SHP77 (cell line): ENCODE measurements around the gene DOCK1.

Source experiments
- DNase-seq, 2 experiments: peaks; one replicate each; lab custom pipeline; 2025; lab: John Stamatoyannopoulos, UW

DOCK1 gene

GRCh38 chr10:126955396-126955795 lies 50.2 kb downstream of the DOCK1 start:
- DNase-seq, result no peak

GRCh38 chr10:126955934-126956711 lies 50.9 kb downstream of the DOCK1 start:
- no peak for DNase-seq

- DNase-seq, result no peak
These were observed 51.5 kb downstream of the DOCK1 start for GRCh38 chr10:126956712-126957108.

- no peak for DNase-seq
These were observed 51.9 kb downstream of the DOCK1 start for GRCh38 chr10:126957111-126957510.

- no peak for DNase-seq
These were observed 54.2 kb downstream of the DOCK1 start for GRCh38 chr10:126959431-126959830.

GRCh38 chr10:126959906-126960685 lies 54.9 kb downstream of the DOCK1 start:
- DNase-seq, result no peak

- no peak for DNase-seq
These were observed 58.1 kb downstream of the DOCK1 start for GRCh38 chr10:126963354-126963753.

- DNase-seq, result no peak
These were observed 59.0 kb downstream of the DOCK1 start for GRCh38 chr10:126964190-126964589.

- no peak for DNase-seq
These were observed 61.7 kb downstream of the DOCK1 start for GRCh38 chr10:126966938-126967337.

GRCh38 chr10:126969310-126969709 lies 64.1 kb downstream of the DOCK1 start:
- DNase-seq, result no peak

GRCh38 chr10:126972635-126973414 lies 67.6 kb downstream of the DOCK1 start:
- DNase-seq, result no peak

GRCh38 chr10:126975221-126975620 lies 70.0 kb downstream of the DOCK1 start:
- no peak for DNase-seq

- no peak for DNase-seq
These were observed 72.0 kb downstream of the DOCK1 start for GRCh38 chr10:126977216-126977615.

- DNase-seq, result no peak
These were observed 74.1 kb downstream of the DOCK1 start for GRCh38 chr10:126979311-126979710.

- DNase-seq, result no peak
These were observed 88.0 kb downstream of the DOCK1 start for GRCh38 chr10:126993208-126993607.

GRCh38 chr10:126997801-126998590 lies 92.8 kb downstream of the DOCK1 start:
- no peak for DNase-seq

GRCh38 chr10:127000598-127000997 lies 95.4 kb downstream of the DOCK1 start:
- DNase-seq, result no peak

GRCh38 chr10:127003032-127003685 lies 97.9 kb downstream of the DOCK1 start:
- DNase-seq, result no peak

- DNase-seq, result no peak
These were observed 101.2 kb downstream of the DOCK1 start for GRCh38 chr10:127006453-127006852.

GRCh38 chr10:127009366-127009765 lies 104.1 kb downstream of the DOCK1 start:
- DNase-seq, result no peak

- no peak for DNase-seq
These were observed 105.9 kb downstream of the DOCK1 start for GRCh38 chr10:127011174-127011573.
